ENCODE results near the gene TCF12.
A peak's percentile ranks its signal among the peaks of the same experiment; 100 is the strongest.

Gene TCF12

DNA sequence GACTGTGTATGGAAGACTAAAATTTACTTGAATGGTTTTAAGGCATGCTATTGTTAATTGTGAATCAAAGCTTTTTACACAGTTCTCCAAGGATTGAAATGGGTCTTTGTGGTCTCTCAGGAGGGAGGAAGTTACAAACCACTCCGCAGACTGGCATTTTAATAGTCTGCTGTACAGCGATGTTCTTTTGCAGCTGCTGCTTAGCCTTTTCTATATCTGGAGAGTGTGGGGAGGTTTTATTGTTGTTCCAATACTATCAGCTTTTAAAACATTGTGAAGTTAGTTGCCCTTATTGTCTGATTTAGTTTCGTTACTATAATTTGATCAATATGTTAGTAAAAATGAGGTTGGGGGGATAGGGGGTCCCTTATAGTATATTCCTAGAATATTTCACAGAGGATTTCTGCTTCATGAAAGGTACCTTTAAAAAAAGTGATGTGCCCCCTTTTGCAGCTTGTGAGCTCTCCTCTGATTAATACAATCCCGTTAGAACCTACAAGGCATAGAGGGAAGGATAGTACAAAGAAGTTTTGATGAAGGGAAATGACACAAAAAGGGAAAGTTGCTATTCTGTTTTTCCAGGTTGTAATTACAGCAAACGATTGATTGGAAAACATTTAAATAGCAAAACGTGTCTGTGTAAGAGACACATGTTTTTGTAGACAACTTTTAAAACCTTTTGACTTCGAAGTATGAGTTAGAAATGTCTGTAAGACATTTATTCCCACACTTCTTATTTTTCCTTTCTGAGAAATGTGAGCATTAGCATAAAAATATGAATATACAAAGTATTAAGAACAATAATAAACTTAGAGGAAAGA is 299.5 kb downstream of the TCF12 start:
- no peak for DNase-seq (ENCODE audit: low read depth)

DNA sequence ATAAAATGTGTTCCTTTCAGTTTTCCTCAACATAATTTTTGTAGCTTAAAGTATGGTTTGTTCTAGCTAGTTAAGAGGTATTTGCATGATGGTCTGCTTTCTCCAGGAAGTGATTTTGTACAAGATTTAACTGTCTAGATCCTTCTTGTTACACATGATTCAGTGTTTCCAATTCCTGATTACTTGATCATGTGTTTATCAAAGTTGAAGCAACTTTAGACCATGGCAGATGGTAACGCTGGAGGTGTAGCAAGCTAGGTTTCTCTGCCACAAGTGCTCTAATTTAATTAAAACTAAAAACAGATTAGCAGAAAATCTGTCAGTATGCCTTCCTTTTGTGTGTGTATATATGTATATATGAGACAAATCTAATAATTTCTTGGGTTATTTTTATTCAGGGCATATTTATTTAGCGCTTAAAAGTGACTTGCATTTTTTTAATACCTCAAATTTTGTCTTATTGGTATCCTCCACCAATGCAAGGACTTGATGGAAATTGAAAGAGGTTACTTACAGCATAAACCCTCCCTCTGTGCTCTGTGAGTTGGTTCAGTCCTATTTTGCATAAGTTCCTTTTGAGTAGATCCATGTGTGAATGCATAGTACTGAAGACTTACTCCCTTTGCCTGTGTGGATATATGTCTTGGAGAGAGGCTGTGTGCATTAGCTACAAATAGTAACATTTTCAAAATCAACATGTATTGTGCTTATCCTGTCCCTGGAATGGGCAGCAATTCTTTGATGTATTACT is 300.6 kb downstream of the TCF12 start:
- peak; percentile 99 for DNase-seq (ENCODE audit: low read depth)

DNA sequence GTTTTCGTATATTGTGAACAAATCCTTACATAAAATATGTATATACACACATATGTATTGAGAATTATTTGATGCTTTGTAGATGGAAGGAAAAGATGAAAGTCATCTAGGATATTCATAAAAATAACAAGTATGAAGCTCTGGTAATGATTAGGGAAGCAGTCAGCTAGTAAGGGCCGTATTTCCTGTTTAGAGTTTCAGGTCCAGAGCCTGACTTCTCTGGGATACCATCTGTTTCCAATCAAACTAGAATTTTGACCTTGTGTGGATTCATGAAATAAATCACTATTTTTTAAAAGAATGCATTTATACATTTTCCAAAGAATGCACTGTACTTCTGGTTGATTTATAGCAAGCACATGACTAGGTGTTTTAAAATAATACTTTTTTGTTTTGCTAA is 301.8 kb downstream of the TCF12 start:
- DNase-seq (ENCODE audit: low read depth), result peak; percentile 88

DNA sequence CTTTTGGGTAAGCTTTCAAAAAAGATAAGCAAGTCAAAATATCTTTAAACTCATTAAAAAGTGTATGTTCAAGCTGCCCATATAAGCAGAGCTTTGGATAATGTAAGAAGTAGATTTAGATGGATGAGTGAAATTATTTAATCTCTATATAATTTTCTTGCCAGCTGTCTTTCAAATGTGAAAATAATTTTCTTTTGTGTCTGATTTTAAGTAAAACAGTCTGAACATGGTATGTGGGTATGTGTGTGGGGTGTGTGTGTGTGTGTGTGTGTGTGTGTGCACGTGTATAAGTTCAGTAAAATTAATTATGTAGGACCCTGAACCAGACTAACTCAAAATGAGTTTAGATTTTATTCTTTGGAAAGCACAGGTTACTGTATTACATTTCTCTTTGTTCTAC is 302.7 kb downstream of the TCF12 start:
- no peak for DNase-seq (ENCODE audit: low read depth)

DNA sequence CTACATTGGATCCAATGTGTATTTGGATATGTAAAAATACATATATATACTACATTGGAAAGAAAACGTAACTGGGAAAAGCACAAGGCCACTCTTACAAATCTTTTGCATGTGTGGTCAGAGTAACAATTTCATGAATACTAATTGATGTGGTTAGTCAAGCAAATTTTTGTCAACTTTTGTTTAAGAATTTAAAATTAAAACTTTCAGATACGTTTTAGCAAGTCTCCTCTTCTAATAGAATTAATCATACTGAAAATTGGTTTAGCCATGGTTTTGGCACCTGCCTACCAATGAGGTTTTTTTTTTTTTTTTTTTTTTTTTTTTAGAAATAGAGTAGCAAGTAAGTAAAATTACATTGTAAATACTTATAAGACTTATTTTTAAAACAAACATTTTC is 304.9 kb downstream of the TCF12 start:
- DNase-seq (ENCODE audit: low read depth), result no peak

DNA sequence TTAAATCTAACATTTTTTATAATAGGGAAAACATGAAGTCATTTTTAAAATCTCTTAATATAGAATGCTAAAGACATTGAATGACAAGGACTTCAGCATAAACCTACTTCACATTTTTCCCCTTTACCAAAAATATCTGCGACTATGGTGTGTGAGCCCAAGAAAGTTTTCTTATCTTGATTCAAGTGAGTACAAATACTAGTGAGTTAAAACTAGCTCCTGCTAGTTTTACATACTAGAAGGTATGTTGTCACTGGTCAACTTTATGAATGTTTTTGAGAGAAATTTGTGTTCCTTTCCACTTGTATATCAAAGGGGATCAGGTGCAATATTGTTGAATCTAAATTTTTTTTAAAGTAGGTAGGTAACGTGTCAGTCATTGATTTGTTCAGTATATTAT is 305.4 kb downstream of the TCF12 start:
- no peak for DNase-seq (ENCODE audit: low read depth)

DNA sequence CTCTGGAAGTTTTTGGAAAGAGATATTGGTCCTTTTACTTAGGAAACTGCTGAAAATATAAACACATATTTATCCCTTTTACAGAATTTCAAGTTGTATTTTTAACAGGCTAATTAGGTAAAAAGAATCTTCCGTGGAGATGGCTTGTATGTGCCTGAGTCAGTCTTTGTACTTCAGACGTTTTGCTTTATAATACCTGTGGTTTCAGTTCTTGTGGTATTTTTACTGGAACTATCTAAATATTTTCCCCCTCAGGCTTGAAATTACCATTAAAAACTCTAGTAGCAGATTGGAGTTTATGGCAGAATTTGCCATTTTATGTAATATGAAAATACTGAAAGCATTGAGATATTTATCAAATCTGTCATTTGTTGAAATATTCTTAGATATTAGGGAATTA is 306.2 kb downstream of the TCF12 start:
- no peak for DNase-seq (ENCODE audit: low read depth)

DNA sequence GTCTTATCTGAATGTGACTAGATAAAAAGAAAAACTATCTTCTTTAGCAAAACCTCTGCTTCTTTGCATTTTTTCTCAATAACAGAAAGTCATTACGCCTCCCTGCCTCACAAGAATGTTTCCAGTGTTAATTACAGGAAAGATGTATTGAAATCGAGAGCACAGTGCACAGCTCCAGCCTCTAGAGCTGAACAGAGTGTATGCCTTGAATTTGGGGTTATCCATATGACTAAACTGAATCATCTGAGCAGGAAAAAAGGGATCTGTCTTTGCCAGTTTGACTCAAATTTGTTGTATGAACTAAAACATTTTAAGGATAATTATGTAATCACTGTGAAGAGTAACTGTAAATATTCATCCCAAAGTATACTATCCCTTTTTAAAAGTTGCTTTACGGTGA is 308.7 kb downstream of the TCF12 start:
- no peak for DNase-seq (ENCODE audit: low read depth)

DNA sequence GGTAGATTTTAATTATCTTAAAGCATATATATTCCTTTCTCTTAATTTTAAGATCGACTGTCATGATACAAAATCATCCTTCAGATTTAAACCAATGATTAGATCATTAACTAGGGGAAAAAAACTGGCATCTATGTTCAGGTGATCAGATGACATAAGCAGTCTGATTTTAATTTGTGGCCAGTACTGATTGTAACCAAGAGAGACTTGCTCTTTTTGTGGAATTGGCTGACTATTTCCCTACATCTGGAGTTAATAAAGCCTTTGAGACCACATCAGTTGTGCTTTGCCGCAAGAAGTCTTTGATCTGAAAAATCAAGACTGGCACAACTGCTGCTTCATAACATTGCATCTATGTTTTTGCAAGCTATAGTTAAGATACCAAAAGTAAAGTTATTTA is 309.5 kb downstream of the TCF12 start:
- peak; percentile 90 for DNase-seq (ENCODE audit: low read depth)

DNA sequence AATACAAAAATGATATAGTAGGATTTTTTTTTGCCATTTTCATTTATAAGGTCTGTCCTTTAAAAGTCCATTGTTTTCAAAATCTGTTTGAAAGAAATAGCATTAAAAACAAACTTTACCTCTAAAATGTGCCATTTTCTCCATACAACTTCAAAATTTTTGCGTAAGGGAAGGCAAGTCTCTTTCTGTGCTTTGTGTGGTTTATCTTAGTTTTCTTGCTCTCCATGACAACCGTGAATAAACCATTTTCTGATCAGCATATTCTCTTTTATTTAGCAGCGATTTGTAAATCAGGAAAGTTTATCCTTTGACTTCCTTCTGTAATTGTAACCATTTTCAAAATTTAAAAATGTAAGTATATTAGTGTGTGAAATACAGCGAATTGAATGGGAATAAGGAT is 310.0 kb downstream of the TCF12 start:
- DNase-seq (ENCODE audit: low read depth), result no peak

DNA sequence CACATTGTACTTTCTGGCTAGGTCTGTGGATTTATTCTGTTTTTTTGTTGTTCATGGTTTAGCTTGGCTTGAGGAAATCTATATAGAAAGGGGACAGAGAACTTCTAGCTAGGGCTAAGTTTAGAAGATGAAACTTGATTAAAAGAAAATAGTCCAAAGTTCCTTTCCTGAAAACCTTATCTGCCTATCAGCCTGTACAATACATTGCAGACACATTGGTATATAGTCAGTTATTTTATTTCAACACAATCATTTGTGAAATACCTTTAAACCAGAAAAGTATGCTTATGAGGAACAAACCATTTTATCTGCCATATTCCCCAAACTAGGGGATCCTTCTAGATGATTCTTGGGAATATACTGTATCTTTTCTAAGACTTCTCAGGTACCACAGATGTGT is 310.6 kb downstream of the TCF12 start:
- no peak for DNase-seq (ENCODE audit: low read depth)

DNA sequence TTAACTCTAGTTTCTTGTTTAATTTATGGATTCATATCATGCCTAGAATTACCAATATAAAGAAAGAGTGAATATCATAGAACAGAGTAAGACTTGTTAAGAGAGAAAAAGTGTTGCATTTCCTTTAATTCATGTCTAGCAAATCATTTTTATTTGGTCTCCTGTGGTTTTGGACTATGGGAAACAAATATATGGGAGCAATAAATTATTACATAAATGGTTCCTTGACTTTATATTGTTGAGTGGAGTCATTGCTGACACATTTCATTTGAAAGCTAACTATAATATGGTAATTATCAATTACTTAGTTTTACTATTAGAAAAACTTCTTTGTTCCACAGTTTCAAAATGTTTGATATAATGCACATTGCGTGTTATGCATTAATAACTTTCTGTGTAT is 313.1 kb downstream of the TCF12 start:
- DNase-seq (ENCODE audit: low read depth), result no peak

DNA sequence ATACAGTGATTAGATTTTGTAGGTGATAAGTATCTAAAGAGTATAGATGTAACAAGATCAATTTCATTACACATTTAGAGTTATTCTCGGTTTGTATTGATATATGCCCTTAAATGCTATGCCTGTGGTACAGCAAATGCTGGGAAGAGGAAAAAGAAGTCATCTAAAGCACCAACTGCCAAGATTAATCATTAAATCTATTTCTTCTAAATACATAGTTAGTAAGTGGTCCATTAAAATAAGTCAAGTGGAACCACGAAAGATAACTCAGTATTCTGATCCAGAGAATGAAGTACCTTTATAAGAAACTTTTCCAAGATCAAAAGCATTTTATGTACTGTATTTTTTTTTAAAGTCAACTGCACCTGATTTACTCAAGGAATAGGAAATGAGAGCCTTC is 315.7 kb downstream of the TCF12 start:
- DNase-seq (ENCODE audit: low read depth), result no peak

DNA sequence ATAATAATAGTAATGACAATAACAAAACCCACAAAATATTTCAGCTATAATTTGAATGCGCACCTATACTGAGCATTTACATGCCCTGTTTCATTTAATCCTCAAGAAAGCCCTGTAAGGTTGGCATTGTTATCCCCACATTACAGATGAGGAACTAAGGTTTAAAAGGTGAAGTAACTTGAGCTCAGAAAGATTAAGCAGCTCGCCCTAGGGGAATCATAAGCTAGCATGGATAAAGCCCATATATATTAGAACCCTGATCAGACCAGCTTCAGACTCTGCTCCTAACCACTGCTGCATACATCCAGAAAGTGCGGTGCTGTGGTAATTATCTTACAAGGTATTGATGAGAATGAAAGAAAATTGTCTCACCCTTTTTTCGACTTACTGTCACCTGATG is 316.7 kb downstream of the TCF12 start:
- no peak for DNase-seq (ENCODE audit: low read depth)

DNA sequence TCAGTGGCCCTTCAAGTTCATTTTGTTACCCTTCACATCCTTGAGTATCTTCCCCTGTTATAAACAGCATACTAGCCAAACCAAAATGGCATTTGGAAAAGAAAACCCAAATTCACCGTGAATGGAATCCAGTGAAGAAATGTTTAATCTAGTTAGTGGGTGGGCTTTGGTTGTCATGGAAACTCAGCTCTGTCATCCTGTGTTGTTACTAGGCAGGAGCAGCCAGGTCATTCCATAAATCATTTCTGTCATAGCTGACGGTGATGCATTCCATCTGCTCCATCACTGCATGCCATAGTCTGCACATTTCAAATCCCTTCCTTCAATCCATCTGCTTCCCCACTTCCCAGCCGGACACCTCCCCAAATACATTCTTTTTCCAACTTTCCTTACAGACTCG is 317.4 kb downstream of the TCF12 start:
- peak; percentile 49 for DNase-seq (ENCODE audit: low read depth)

DNA sequence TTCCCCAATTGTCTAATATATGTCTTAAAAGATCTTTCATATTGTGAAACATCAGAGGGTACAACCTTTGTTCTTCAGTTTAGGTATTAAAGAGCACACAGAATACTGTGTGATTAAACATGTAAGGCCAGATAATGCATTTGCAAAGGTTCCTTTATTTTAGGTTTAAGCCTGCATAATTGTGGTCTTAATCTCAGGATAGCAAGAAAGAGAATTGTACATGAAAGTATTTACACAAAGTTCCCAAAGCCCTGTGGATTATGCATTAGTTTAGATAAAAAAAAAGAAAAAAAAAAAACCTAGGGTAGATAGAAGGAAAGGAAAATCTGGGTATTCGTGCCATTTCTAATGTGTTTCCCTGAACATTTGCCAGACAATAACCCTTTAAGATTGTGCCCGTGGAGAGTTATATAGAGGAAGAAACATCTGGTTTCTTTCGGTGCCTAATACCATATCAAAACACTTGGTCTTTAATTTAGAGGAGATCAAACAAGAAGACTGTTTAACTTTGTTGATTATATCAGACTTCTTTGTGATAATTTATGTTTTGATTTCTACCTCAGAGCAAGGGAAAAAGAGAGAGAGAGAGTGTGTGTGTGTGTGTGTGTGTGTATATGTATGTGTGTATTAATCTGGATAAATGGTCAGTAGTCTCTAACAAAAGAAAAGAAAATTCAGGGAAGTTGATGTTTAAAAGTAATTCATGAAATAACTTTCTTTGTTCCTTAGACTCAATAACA is 318.3 kb downstream of the TCF12 start:
- no peak for DNase-seq (ENCODE audit: low read depth)

DNA sequence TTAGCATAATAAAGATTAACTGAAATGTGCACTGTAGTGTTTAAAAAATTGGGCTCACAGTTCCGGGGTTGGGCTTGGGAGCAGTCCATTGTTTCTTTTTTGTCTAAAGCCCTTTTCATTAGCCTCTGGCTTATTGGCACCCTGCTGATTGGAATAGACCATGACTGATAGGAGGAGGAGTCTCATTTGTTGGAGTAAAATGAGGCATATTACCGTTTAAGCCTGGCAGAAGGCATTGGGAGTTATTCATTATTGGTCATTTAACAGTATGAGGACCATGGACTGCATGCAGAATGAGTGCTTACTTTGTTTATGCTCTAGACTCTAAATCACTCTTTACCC is 318.8 kb downstream of the TCF12 start:
- DNase-seq (ENCODE audit: low read depth), result no peak

DNA sequence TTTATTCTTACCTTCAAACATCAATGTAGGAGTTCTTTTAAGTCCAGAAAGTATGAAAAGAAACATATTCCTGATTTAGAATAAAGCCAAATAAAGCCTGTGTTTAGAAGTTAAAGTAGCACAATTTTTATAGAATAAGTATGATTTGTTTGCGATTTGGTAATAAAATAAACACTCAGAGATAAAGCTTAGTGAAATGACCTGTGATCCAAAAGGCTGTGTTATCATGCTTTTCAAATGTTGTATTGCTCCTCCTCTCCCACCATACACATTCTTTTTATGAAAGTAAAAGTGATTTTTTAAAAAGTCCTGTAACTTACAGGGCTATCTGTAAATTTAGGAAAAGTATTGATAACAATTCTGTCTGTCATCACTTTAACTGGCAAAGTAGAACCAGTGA is 319.2 kb downstream of the TCF12 start:
- DNase-seq (ENCODE audit: low read depth), result no peak

DNA sequence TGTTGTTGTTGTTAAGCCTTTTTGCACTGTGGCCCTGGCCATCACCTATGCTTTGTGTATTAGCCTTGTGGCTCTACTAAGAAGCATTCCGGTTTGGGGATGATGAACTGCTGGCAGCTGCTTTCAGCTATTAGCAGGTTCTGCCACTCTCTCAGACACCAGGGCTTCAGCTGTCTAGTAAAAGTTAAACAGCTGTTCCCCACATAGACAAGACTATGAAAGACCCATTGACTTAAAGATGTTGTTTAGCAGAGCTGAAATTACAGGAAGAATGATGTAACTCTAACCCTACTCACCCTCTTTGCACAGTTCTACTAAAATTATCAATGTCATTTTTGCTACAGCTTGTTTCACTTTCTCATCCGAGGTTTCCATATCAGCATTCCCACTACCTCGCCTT is 326.7 kb downstream of the TCF12 start:
- no peak for DNase-seq (ENCODE audit: low read depth)

DNA sequence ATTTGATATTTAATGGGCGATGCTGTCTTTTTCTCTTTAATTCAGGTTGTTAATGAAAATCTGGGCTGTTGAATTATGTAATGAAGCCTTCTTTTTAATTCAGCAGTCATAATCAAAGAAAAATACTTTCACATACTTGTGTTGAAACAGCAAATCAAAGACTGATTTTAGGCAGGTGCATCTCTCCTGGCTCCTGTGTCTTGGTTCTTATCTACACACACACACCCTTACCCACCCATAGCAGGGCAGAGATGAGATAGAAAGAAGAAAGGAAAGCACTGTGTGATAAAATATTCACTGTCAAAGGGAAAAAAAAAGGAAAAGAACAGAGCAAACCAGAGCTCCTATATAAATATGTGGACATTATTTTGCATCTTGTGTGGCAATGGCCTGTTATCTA is 327.3 kb downstream of the TCF12 start:
- no peak for DNase-seq (ENCODE audit: low read depth)

DNA sequence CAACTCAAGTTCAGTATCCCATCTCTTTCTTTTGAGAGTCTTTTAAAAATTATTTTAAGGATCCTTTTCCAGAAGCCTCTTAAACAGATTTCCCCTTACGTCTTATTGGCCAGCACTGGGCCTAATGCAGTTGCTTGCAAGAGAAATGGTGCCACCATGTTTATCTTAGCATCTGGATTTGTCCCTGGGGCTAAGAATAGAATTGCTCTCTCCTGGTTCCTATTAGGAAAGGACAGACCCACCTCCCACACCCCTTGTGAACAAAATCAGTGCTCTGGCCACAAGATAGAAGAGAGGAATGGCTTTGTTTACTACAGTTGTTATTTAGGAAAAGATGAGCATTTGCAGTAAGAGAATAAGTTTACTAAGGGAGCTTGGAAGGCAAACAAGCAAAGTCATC is 329.6 kb downstream of the TCF12 start:
- no peak for DNase-seq (ENCODE audit: low read depth)

DNA sequence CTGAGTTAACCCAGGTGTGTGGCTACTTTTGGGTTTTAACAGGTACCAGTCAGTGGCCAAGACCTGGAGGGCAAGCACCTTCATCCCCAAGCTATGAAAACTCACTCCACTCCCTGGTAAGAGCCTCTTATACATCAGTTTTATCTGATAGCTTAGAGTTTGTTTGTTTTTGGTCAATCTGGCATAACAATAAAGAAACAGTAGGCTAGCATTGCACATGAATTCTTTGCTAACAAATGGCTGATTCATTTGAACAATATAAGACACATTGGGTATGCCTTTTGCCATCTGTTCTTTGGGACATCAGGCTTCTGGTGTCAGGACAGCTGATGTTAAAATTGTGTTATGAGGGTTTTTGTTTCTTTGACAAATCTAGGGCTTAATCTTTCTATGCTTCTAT is 332.9 kb downstream of the TCF12 start:
- peak; percentile 27 for DNase-seq (ENCODE audit: low read depth)

DNA sequence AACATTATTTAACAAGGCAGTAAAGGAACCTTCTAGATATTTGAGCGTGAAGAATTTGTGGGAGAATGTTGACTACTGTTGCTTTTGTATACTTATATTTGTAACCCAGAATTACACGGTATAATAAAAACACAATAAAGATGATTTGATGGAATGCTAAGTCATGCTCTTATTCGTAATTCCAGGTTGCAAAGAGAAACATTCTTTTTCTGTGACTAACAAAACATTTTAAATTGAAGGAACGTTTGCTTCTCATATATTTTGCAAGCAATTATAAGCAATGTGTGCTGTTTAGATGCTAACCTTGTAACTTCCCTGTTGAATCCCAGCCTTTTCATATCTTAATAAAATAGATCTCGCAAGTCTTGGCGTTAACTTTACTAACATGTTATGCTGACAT is 333.5 kb downstream of the TCF12 start:
- DNase-seq (ENCODE audit: low read depth), result peak; percentile 63

All from fibroblast of gingiva (primary cell).